ENCODE data around the gene CFAP161. TPM values are rescaled to one million over a fixed set of nuclear protein-coding genes. Genes with fewer than 3 reads are reported as not detected.

Gene CFAP161
- total and polyA plus RNA-seq, 4 donors: 0.75 to 0.84 TPM; not detected in 2

GRCh38 chr15:81152339-81152738 is 18.3 kb downstream of the CFAP161 start:
- Histone ChIP-seq H3K9ac (ENCODE audit: low read depth in 1 of 2, low read length in 2 of 2) (no peak overlapping the region), H3K9me3 (ENCODE audit: control insufficient read depth in 4 of 4, low read length in 3 of 4) (no peaks in the 10 kb centered on the region), H3K27me3 (ENCODE audit: control insufficient read depth in 4 of 4, insufficient read depth in 4 of 4, low read length in 3 of 4) (no peaks in the 10 kb centered on the region), H3K36me3 (ENCODE audit: control insufficient read depth in 4 of 4, insufficient read depth in 3 of 4, low read depth in 1 of 4, low read length in 3 of 4) (no peaks in the 10 kb centered on the region), H3K4me3 (ENCODE audit: low read depth in 1 of 3, low read length in 3 of 3) (no peak overlapping the region), H3K27ac (ENCODE audit: low read depth in 1 of 2, low read length in 2 of 2) (no peak overlapping the region), H3K4me1 (ENCODE audit: control insufficient read depth in 4 of 4, insufficient read depth in 4 of 4, low read length in 3 of 4) (peaks cover 0 to 11% (median 6%) of the 10 kb centered on the region in 4 donors)
- no peak for DNase-seq (ENCODE audit: low spot score)
- WGBS: 94% methylated on average over 4 of the region's 4 CpGs
- TF ChIP-seq RAD21 (IDR thresholded peaks at IDR 0.05) (no peak), SP1 (IDR thresholded peaks at IDR 0.05) (no peak), YY1 (IDR thresholded peaks at IDR 0.05) (no peak), CTCF (IDR thresholded peaks at IDR 0.05; ENCODE audit: low read depth, low read length, missing input control) (no peak), REST (IDR thresholded peaks at IDR 0.05) (no peak), ZBTB33 (IDR thresholded peaks at IDR 0.05) (no peak), FOXA1 (IDR thresholded peaks at IDR 0.05) (no peak), GABPA (IDR thresholded peaks at IDR 0.05 in 1 of 2, conservative IDR thresholded peaks at IDR 0.05 in 1 of 2) (no peak), FOXA2 (IDR thresholded peaks at IDR 0.05) (no peak), ATF3 (IDR thresholded peaks at IDR 0.05) (no peak), RXRA (IDR thresholded peaks at IDR 0.05) (no peak), EGR1 (IDR thresholded peaks at IDR 0.05; ENCODE audit: low read depth in 2 of 2) (no peak), NR2F2 (IDR thresholded peaks at IDR 0.05) (no peak), TAF1 (conservative IDR thresholded peaks at IDR 0.05) (no peak), JUND (IDR thresholded peaks at IDR 0.05) (no peak), MAX (IDR thresholded peaks at IDR 0.05) (no peak), HNF4G (IDR thresholded peaks at IDR 0.05) (no peak), HNF4A (conservative IDR thresholded peaks at IDR 0.05) (no peak)

Measured in liver (tissue), 9 donors.